ENCODE data around the gene GPR171. TPM values are rescaled to one million over a fixed set of nuclear protein-coding genes. Genes with fewer than 3 reads are reported as not detected.
"Not testable (repeated sequence)": the region's sequence is repeated elsewhere in the genome, so short reads cannot be mapped to it uniquely, and the experiment has no call there.

The GPR171 gene
- 1 to 10 TPM in 1 of 2 donors, not detected in 1; 7.0 TPM for total RNA-seq

DNA sequence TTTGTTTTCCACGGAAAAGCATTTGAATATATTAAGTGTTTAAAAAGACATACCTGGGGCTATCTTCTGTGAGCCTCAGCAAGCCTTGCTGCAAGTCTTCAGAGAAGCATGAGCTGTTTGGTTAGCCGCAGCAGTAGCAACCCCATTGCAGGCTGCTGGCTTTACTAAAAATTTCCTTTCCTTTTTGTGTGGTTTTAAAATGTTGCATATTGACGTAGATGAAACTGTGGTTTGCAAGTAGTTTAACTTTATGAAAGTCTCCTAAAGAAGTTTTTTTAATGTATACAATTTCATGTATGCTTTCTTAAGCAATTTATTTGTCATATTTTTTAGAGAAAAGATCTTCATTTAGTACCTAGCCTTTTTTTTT is at the start of gene GPR171:
Gene GPR171 (minus strand): TSS at position 166 of the 370 bp plus-strand sequence. CDS start 3,830 bp downstream, outside the sequence.
- no peak within 1 kb of the TSS for H3K27ac ChIP-seq
- DNase-seq (ENCODE audit: low spot score) (no peak), ATAC-seq (ENCODE audit: insufficient number of reproducible peaks, low FRiP score, low read depth) (no peak)
- H3K27me3 ChIP-seq (replicated peaks; ENCODE audit: insufficient read depth) = no peaks in the 10 kb centered on the region
- no peak within 1 kb of the TSS for H3K4me3 ChIP-seq
- no peaks in the 10 kb centered on the region for H3K4me1 ChIP-seq (ENCODE audit: control insufficient read depth in 1 of 2, low read depth in 2 of 2)
- H3K36me3 ChIP-seq = no peaks in the 10 kb centered on the region
- H3K9me3 ChIP-seq = no peaks in the 10 kb centered on the region
- no peak for TF ChIP-seq CTCF (IDR thresholded peaks at IDR 0.05)

GRCh38 chr3:151248772-151249337 is 45.8 kb upstream of the GPR171 start:
- no peak for ATAC-seq (ENCODE audit: insufficient number of reproducible peaks, low FRiP score, low read depth)
- Histone ChIP-seq H3K4me3 (no peak overlapping the region), H3K9me3 (no peaks in the 10 kb centered on the region), H3K36me3 (no peaks in the 10 kb centered on the region), H3K4me1 (ENCODE audit: control insufficient read depth in 1 of 2, low read depth in 2 of 2) (no peaks in the 10 kb centered on the region), H3K27ac (no peak overlapping the region), H3K27me3 (replicated peaks; ENCODE audit: insufficient read depth) (no peaks in the 10 kb centered on the region)
- DNase-seq (ENCODE audit: low spot score) = no peak
- TF ChIP-seq CTCF (IDR thresholded peaks at IDR 0.05) = no peak

- H3K27ac ChIP-seq; H3K36me3 ChIP-seq; H3K4me1 ChIP-seq (ENCODE audit: control insufficient read depth in 1 of 2, low read depth in 2 of 2); H3K27me3 ChIP-seq (replicated peaks; ENCODE audit: insufficient read depth); ATAC-seq (ENCODE audit: insufficient number of reproducible peaks, low FRiP score, low read depth); DNase-seq (ENCODE audit: low spot score); H3K4me3 ChIP-seq; H3K9me3 ChIP-seq: not testable (repeated sequence)
Observed at GRCh38 chr3:151242006-151242405, 39.0 kb upstream of the GPR171 start.

- H3K27ac ChIP-seq = no peak overlapping the region
- no peak for ATAC-seq (ENCODE audit: insufficient number of reproducible peaks, low FRiP score, low read depth)
Observed at GRCh38 chr3:151236736-151237135, 33.7 kb upstream of the GPR171 start.

DNA sequence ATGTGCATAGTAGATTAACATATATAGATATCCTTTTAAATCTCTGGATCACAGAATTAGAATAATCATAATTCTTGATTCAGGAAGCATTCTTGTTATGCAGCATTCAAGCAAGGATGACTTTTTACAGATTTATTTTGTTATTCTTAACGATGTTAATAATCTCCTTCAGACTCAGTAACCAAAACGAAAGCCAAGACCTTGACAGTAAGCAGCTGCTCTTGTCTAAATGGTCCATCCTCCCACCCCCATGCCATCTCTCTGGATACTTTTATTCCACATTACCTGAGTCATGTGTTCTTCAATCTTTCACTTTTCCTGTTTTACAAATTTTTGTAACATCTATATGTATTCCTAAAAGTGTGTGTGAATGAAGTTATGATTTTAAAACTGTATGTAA is 33.3 kb upstream of the GPR171 start:
- Histone ChIP-seq H3K27me3 (replicated peaks; ENCODE audit: insufficient read depth) (no peaks in the 10 kb centered on the region), H3K36me3 (no peaks in the 10 kb centered on the region), H3K4me3 (no peak overlapping the region), H3K4me1 (ENCODE audit: control insufficient read depth in 1 of 2, low read depth in 2 of 2) (no peaks in the 10 kb centered on the region), H3K27ac (no peak overlapping the region), H3K9me3 (no peaks in the 10 kb centered on the region)
- no peak for TF ChIP-seq CTCF (IDR thresholded peaks at IDR 0.05)
- DNase-seq (ENCODE audit: low spot score) (no peak), ATAC-seq (ENCODE audit: insufficient number of reproducible peaks, low FRiP score, low read depth) (no peak)

More at GRCh38 chr3:151236736-151237135, 33.7 kb upstream of the GPR171 start:
- Histone ChIP-seq H3K27me3 (replicated peaks; ENCODE audit: insufficient read depth) (no peaks in the 10 kb centered on the region), H3K9me3 (no peaks in the 10 kb centered on the region), H3K4me3 (no peak overlapping the region), H3K36me3 (no peaks in the 10 kb centered on the region), H3K4me1 (ENCODE audit: control insufficient read depth in 1 of 2, low read depth in 2 of 2) (no peaks in the 10 kb centered on the region)
- DNase-seq (ENCODE audit: low spot score) = no peak
- TF ChIP-seq CTCF (IDR thresholded peaks at IDR 0.05) = no peak

DNA sequence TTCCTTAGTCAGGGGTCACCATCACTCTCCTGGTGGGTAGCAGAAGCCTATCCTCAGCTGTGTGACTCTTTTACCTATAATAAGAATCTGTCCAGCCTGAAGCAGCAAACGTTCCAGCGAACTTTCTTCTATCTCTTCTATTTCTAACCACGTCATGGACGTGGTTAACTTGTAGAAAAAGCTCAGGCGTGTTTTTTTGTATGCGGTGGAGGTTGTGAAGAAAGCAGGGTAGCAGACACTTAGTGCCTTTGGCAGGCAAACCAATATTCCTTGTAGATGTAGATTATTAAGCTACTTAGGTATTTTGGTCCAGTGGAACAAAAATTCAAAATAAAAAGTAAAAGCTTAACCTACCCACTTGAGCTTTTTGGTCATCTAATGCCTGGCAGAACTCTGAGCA is 31.8 kb upstream of the GPR171 start:
- Histone ChIP-seq H3K27ac (no peak overlapping the region), H3K4me1 (ENCODE audit: control insufficient read depth in 1 of 2, low read depth in 2 of 2) (no peaks in the 10 kb centered on the region), H3K9me3 (no peaks in the 10 kb centered on the region), H3K36me3 (no peaks in the 10 kb centered on the region), H3K27me3 (replicated peaks; ENCODE audit: insufficient read depth) (no peaks in the 10 kb centered on the region), H3K4me3 (no peak overlapping the region)
- TF ChIP-seq CTCF (IDR thresholded peaks at IDR 0.05) = no peak
- DNase-seq (ENCODE audit: low spot score) (no peak), ATAC-seq (ENCODE audit: insufficient number of reproducible peaks, low FRiP score, low read depth) (no peak)

Data from thoracic aorta (tissue), 2 donors.